Neural cell (in vitro differentiated cells): Measurements from ENCODE around the gene CIRBP.

Experiments
- CTCF ChIP-seq: fragments of 450-650 bp; IDR thresholded peaks from 2 replicates; pipeline ENCODE4 v1.5.1; 2014; ENCODE audit warnings: antibody characterized with exemption, mild to moderate bottlenecking, moderate library complexity; ENCODE audit not compliant: poor library complexity, severe bottlenecking
- EP300 ChIP-seq: fragments of 450-650 bp; conservative IDR thresholded peaks from 2 replicates; pipeline ENCODE4 v1.6.1; 2014; ENCODE audit warnings: antibody characterized with exemption, mild to moderate bottlenecking, moderate library complexity; ENCODE audit not compliant: poor library complexity, severe bottlenecking
- EZH2 ChIP-seq: fragments of 200-600, 300-800 bp; shearing (Covaris generic), sonication (generic); IDR thresholded peaks from 2 replicates; pipeline ENCODE4 v1.6.1; 2014; ENCODE audit warnings: antibody characterized with exemption, low read length, borderline replicate concordance, mild to moderate bottlenecking; ENCODE audit not compliant: insufficient read depth, poor library complexity, severe bottlenecking
- POLR2AphosphoS5 ChIP-seq: IDR thresholded peaks from 2 replicates; pipeline ENCODE4 v1.6.1; 2012
- RAD21 ChIP-seq: fragments of 450-650 bp; conservative IDR thresholded peaks from 2 replicates; pipeline ENCODE4 v1.6.1; 2014; ENCODE audit warnings: antibody characterized with exemption, mild to moderate bottlenecking, moderate library complexity
- SMC3 ChIP-seq: fragments of 450-650 bp; conservative IDR thresholded peaks from 2 replicates; pipeline ENCODE4 v1.6.1; 2014; ENCODE audit warnings: antibody characterized with exemption, mild to moderate bottlenecking, moderate library complexity; ENCODE audit not compliant: poor library complexity

GRCh38 chr19:1262623-1263123 is 6.5 kb upstream of the CIRBP start:
- no peak for TF ChIP-seq POLR2AphosphoS5
- no peak for TF ChIP-seq CTCF
- no peak for TF ChIP-seq EP300
- no peak for TF ChIP-seq EZH2
- no peak for TF ChIP-seq RAD21
- TF ChIP-seq SMC3, result no peak
